K562 (cell line): ENCODE data around the gene CTCF. TPM values are rescaled to one million over a fixed set of nuclear protein-coding genes. Genes with fewer than 3 reads are reported as not detected.
A peak's percentile ranks its signal among the peaks of the same experiment; 100 is the strongest.

Source experiments
- CTCFL ChIP-seq: IDR thresholded peaks from 2 replicates; pipeline ENCODE4 v1.6.1; 2011; ENCODE audit warnings: borderline replicate concordance, low read depth, mild to moderate bottlenecking, moderate library complexity, low read length; ENCODE audit not compliant: insufficient read depth, poor library complexity, severe bottlenecking
- HDAC8 ChIP-seq: fragments of 450-650 bp; IDR thresholded peaks from 2 replicates; pipeline ENCODE4 v1.6.1; 2016; ENCODE audit warnings: mild to moderate bottlenecking, missing genetic modification characterization, moderate library complexity, missing compliant biosample characterization
- RBM15 ChIP-seq: fragments of 200-400 bp; formaldehyde crosslinking; IDR thresholded peaks from 2 replicates; pipeline ENCODE4 v1.6.1; 2018; ENCODE audit warnings: mild to moderate bottlenecking, low read length, moderate library complexity; ENCODE audit not compliant: insufficient read depth
- RFX7 ChIP-seq: fragments of 250-450 bp; sonication (Bioruptor Pico); IDR thresholded peaks from 2 replicates; pipeline ENCODE4 v1.5.1; 2021; ENCODE audit warnings: mild to moderate bottlenecking
- SP1 ChIP-seq: sonication (generic); formaldehyde crosslinking; IDR thresholded peaks from 2 replicates; pipeline ENCODE4 v1.8.1; 2022; ENCODE audit warnings: mild to moderate bottlenecking, missing genetic modification reagents
- ZBTB7A ChIP-seq: IDR thresholded peaks from 2 replicates; pipeline ENCODE4 v1.6.1; 2011; ENCODE audit warnings: low read depth, mild to moderate bottlenecking, low read length, moderate library complexity, borderline replicate concordance; ENCODE audit not compliant: control insufficient read depth
- ZNF146 ChIP-seq: IDR thresholded peaks from one replicate; pipeline ENCODE4 v1.6.1; 2018; ENCODE audit warnings: missing compliant biosample characterization; ENCODE audit not compliant: unreplicated experiment
- ZNF696 ChIP-seq: fragments of 250-450 bp; sonication (Bioruptor Pico); conservative IDR thresholded peaks from 2 replicates; pipeline ENCODE4 v1.4.0; 2020; ENCODE audit warnings: mild to moderate bottlenecking, moderate library complexity
- polyA plus RNA-seq, 8 experiments: library from polyadenylated mRNA; depleted of rRNA in 4 of 8; stranded (reverse) in 5 of 8; unstranded in 3 of 8; fragments of >200 nt; fragmentation: Nextera tagmentation in 2 of 8; fragmentation: Illumina TruSeq in 1 of 8; extraction: Ambion mirVana in 2 of 8; extraction: Trizol in 1 of 8; gene quantifications; 2 replicates each; pipeline versions ENCODE4 v1.2.1 to v1.2.3, GENCODE V29; 2011 to 2014; ENCODE audit warnings: inconsistent platforms in 1 of 8, missing spikeins in 1 of 8
- total RNA-seq, 7 experiments: library from RNA; depleted of rRNA in 6 of 7; stranded (reverse); fragments of >200 nt in 6 of 7; fragmentation: Illumina TruSeq in 2 of 7; extraction: Trizol in 2 of 7; gene quantifications; 2 replicates each; pipeline versions ENCODE4 v1.2.1 to v1.2.3, GENCODE V29; 2011 to 2021; ENCODE audit warnings: low replicate concordance in 1 of 7
- TF ChIP-seq, protein P1 (sequence below): fragments of 200-800 bp; sonication (Bioruptor generic); IDR thresholded peaks from 2 replicates; pipeline ENCODE4 v1.6.1; 2017; ENCODE audit warnings: missing genetic modification characterization, missing compliant biosample characterization
- TF ChIP-seq, protein P2 (sequence below), 2 experiments: fragments of 450-650 bp; IDR thresholded peaks; 2 replicates each; pipeline ENCODE4 v1.6.1; 2016

The CTCF gene
- total and polyA plus RNA-seq, 9 of the 15 experiments (the other 6 are each of a cell fraction or from before 2014, with no cell fraction given), result 7.8 to 49.2 (median 33.9) TPM

DNA sequence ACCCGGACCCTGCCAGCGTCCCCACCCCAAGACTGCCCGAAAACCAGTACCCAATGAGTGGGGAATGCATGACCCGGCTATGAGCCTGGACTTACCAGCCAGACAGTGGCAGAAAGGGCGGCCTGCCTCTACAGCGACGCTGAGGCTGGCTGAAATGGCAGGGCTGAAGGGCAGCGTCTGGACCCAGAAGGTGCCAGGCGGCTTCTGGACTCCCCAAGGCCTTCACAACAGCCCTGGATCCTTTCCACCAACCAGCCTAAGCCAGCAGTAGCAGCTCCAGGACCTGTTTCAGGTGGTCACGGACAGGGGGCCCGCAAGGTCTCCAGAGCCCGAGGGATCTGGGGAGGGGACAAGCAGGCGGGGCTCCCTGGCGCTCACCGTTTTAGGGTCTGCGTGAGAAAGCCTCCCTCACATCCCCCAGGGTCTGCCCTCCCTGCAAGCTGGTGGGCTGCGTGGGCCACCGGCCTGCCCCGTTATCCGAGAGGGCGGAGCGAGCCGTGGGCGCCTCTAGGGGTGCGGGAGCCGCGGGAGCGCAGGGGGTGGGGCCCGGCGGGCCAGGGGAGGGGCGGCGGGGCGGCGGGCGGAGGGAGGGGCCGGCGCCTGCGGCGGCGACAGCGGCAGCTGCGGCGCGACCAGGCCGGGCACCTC, 34.0 kb upstream of the CTCF start, which contains the start of gene RIPOR1 (continued):
- TF ChIP-seq CTCFL, result peak; percentile 19
- peak; percentile 46; the same call in 1 of the 2 replicates for TF ChIP-seq SP1 (CRISPR knock-in tag)
- no peak for TF ChIP-seq RBM15
- TF ChIP-seq HDAC8, result 0 out of 2 replicates have a peak, but pooled peaks have one; percentile 26
- no peak for TF ChIP-seq ZNF696
- TF ChIP-seq, protein P1, sequence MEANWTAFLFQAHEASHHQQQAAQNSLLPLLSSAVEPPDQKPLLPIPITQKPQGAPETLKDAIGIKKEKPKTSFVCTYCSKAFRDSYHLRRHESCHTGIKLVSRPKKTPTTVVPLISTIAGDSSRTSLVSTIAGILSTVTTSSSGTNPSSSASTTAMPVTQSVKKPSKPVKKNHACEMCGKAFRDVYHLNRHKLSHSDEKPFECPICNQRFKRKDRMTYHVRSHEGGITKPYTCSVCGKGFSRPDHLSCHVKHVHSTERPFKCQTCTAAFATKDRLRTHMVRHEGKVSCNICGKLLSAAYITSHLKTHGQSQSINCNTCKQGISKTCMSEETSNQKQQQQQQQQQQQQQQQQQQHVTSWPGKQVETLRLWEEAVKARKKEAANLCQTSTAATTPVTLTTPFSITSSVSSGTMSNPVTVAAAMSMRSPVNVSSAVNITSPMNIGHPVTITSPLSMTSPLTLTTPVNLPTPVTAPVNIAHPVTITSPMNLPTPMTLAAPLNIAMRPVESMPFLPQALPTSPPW (CRISPR knock-in tag), result peak; percentile 91
- TF ChIP-seq, protein P2, sequence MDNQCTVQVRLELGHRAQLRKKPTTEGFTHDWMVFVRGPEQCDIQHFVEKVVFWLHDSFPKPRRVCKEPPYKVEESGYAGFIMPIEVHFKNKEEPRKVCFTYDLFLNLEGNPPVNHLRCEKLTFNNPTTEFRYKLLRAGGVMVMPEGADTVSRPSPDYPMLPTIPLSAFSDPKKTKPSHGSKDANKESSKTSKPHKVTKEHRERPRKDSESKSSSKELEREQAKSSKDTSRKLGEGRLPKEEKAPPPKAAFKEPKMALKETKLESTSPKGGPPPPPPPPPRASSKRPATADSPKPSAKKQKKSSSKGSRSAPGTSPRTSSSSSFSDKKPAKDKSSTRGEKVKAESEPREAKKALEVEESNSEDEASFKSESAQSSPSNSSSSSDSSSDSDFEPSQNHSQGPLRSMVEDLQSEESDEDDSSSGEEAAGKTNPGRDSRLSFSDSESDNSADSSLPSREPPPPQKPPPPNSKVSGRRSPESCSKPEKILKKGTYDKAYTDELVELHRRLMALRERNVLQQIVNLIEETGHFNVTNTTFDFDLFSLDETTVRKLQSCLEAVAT (IDR thresholded peaks at IDR 0.05), result peak in 1 of 2 experiments; percentile 10; a peak in 1 of 4 replicates
- no peak for TF ChIP-seq RFX7 (CRISPR knock-in tag)
- no peak for TF ChIP-seq ZNF146
- TF ChIP-seq ZBTB7A, result peak; percentile 49; the same call in 1 of the 2 replicates
